ENCODE measurements around the gene IZUMO1. TPM values are rescaled to one million over a fixed set of nuclear protein-coding genes. Genes with fewer than 3 reads are reported as not detected.
A peak's percentile ranks its signal among the peaks of the same experiment; 100 is the strongest.
"Not testable (repeated sequence)": the region's sequence is repeated elsewhere in the genome, so short reads cannot be mapped to it uniquely, and the experiment has no call there.

IZUMO1 gene
- total RNA-seq, result 1 to 10 TPM in 3 of 4 donors, not detected in 1; 1.3 to 2.5 (median 1.3) TPM

- TF ChIP-seq CTCF (IDR thresholded peaks at IDR 0.05), result no peak
- peak; percentile 83 for ATAC-seq (ENCODE audit: low FRiP score)
- DNase-seq (ENCODE audit: low spot score), result peak; percentile 70
These were observed at the start of gene IZUMO1 for GRCh38 chr19:48746738-48747575. TSS of gene IZUMO1 (minus strand) at chr19:48746909. CDS start at chr19:48745859, 1,050 bp downstream.

- DNase-seq (ENCODE audit: low spot score), result no peak
- peak; percentile 61 for ATAC-seq (ENCODE audit: low FRiP score)
- no peak for TF ChIP-seq CTCF (IDR thresholded peaks at IDR 0.05)
These were observed 49.0 kb upstream of the IZUMO1 start for GRCh38 chr19:48795685-48796070.

DNA sequence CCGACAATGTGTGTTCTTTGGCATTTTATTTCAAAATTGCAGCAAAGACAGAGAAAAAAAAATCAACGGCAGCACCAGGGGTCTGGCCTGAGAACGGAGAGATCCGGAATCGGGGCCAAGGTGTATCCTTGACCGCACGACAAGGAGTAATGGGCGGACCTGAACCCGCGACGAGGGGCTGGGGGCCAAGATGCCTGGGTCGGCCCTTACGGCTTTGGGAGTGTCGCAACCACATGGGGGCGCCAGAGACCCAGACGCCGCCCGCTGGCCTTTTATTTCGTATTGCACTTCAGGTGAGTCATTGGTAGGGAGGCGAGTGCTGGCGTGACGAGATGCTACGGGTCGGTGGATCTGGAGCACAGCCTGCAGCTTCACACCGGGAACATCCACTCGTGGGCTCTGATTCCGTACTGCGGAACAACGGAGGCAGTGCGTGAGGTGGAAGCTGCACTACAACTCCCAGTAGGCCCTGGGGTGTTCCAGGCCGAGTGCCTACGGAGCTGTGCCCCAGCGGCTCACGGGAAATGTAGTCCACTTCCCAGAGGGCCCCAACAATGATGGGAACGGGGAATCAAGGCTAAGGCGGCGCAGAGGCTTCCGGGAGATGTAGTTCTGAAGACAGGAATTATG, 48.5 kb upstream of the IZUMO1 start:
- ATAC-seq (ENCODE audit: low FRiP score) (peak; percentile 91), DNase-seq (ENCODE audit: low spot score) (peak; percentile 79)
- peak in 2 of 3 donors; percentile 10 to 96 for TF ChIP-seq CTCF (IDR thresholded peaks at IDR 0.05)

GRCh38 chr19:48794291-48794690, 47.6 kb upstream of the IZUMO1 start:
- ATAC-seq (ENCODE audit: low FRiP score), result no peak
- DNase-seq (ENCODE audit: low spot score), result no peak
- TF ChIP-seq CTCF (IDR thresholded peaks at IDR 0.05), result no peak

GRCh38 chr19:48793271-48793670, 46.6 kb upstream of the IZUMO1 start:
- DNase-seq (ENCODE audit: low spot score) (no peak), ATAC-seq (ENCODE audit: low FRiP score) (no peak)
- no peak for TF ChIP-seq CTCF (IDR thresholded peaks at IDR 0.05)

- not testable (repeated sequence) for ATAC-seq (ENCODE audit: low FRiP score); DNase-seq (ENCODE audit: low spot score)
These were observed 40.6 kb upstream of the IZUMO1 start for GRCh38 chr19:48787331-48787730.

DNA sequence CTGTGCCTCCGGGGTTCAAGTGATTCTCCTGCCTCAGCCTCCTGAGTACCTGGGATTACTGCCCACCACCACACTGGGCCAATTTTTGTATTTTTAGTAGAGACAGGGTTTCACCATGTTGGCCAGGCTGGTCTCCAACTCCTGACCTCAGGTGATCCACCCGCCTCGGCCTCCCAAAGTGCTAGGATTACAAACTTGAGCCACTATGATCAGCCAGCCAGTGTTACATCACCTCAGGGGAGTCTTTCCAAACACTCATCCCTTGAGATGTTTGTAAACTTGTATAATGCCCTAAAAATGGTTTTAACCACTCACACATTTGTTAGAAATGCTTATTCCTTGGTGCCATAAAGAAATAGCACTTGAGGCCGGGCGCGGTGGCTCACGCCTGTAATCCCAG, 39.7 kb upstream of the IZUMO1 start:
- not testable (repeated sequence) for DNase-seq (ENCODE audit: low spot score); ATAC-seq (ENCODE audit: low FRiP score)

DNA sequence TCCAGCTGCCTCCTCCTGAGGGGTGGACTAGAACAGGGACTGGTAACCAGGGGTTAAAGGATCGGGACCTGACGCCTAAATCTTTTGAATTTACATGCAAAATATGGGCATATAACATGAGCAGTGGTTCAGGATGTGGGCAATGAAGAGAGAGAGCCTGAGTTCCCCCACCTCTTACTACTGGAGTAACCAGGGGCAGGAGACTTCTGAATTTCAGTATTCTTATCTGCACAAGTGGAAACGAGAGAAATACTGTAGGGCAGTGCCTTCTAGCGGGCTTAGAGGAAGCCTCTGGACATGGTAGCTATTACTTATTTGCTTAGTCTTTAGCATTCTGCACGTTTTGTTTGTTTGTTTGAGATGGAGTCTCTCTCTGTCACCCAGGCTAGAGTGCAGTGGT, 37.8 kb upstream of the IZUMO1 start:
- TF ChIP-seq CTCF (IDR thresholded peaks at IDR 0.05), result no peak
- ATAC-seq (ENCODE audit: low FRiP score) (no peak), DNase-seq (ENCODE audit: low spot score) (no peak)

Measured in omental fat pad (tissue), 4 donors.